Muscle layer of duodenum (tissue), 2 donors: ENCODE measurements around the gene ROPN1L.

Source experiments
- H3K27ac ChIP-seq: one replicate; pipeline ENCODE4 v1.7.0; 2013; ENCODE audit warnings: mild to moderate bottlenecking, low read length
- H3K27me3 ChIP-seq: one replicate; pipeline ENCODE4 v1.7.0; 2013; ENCODE audit warnings: low read depth, mild to moderate bottlenecking, control low read depth, low read length
- H3K36me3 ChIP-seq, 2 donors: one replicate each; pipeline ENCODE4 v1.7.0; 2013; ENCODE audit warnings: low read length in 2 of 2, control low read depth in 1 of 2, mild to moderate bottlenecking in 1 of 2; ENCODE audit not compliant: insufficient read depth in 2 of 2, control insufficient read depth in 1 of 2
- H3K4me1 ChIP-seq, 2 donors: one replicate each; pipeline ENCODE4 v1.7.0; 2013; ENCODE audit warnings: low read length in 2 of 2, mild to moderate bottlenecking in 2 of 2, control low read depth in 1 of 2, moderate library complexity in 1 of 2; ENCODE audit not compliant: insufficient read depth in 2 of 2, control insufficient read depth in 1 of 2
- H3K4me3 ChIP-seq, 2 donors: one replicate each; pipeline ENCODE4 v1.7.0; 2013; ENCODE audit warnings: low read length in 2 of 2, low read depth in 1 of 2, mild to moderate bottlenecking in 1 of 2
- H3K9me3 ChIP-seq, 2 donors: one replicate each; pipeline ENCODE4 v1.7.0; 2013; ENCODE audit warnings: low read length in 2 of 2, control low read depth in 1 of 2, mild to moderate bottlenecking in 1 of 2; ENCODE audit not compliant: control insufficient read depth in 1 of 2
- donor health status: healthy.

The ROPN1L gene

DNA sequence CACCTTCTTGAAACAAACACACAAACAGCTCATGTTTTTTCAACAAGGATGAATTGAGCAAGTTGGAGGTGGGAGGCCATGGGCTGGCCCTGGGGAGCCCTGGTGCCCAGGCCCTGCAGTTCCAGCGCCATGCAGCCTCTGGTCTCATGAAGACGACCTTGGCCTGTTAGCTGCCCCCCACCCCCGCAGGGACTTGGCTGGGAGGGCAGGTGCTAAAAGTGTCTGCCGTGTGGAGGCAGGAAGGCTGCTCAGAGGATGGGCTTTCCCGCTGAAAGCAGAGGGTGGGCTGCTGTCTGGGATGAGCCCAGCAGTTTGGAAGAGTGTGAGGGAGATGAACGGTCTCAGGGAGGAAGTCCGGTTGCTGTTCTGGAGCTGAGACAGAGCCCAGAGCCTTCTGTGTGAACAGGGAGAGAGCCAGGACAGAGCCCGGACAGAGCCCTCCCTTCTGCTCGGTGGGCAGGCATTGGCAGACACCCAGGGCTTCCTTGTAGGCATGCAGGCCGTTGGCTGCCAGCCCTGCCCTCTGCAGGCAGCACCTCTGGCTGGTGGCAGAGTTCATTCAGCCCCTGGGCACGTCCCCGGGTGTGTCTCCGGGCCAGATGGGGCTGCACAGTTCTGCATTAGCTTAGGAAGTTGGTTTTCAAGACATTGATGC, 18.7 kb downstream of the ROPN1L start:
- no peaks in the 10 kb centered on the region for H3K9me3 ChIP-seq
- H3K27ac ChIP-seq, result no peak overlapping the region
- H3K4me3 ChIP-seq, result no peak overlapping the region
- no peaks in the 10 kb centered on the region for H3K36me3 ChIP-seq
- H3K27me3 ChIP-seq, result no peaks in the 10 kb centered on the region
- no peaks in the 10 kb centered on the region for H3K4me1 ChIP-seq

GRCh38 chr5:10461041-10461440, 19.4 kb downstream of the ROPN1L start:
- H3K36me3 ChIP-seq, result no peaks in the 10 kb centered on the region
- H3K27me3 ChIP-seq, result no peaks in the 10 kb centered on the region
- no peaks in the 10 kb centered on the region for H3K4me1 ChIP-seq
- H3K9me3 ChIP-seq, result no peaks in the 10 kb centered on the region
- H3K27ac ChIP-seq, result no peak overlapping the region
- no peak overlapping the region for H3K4me3 ChIP-seq

DNA sequence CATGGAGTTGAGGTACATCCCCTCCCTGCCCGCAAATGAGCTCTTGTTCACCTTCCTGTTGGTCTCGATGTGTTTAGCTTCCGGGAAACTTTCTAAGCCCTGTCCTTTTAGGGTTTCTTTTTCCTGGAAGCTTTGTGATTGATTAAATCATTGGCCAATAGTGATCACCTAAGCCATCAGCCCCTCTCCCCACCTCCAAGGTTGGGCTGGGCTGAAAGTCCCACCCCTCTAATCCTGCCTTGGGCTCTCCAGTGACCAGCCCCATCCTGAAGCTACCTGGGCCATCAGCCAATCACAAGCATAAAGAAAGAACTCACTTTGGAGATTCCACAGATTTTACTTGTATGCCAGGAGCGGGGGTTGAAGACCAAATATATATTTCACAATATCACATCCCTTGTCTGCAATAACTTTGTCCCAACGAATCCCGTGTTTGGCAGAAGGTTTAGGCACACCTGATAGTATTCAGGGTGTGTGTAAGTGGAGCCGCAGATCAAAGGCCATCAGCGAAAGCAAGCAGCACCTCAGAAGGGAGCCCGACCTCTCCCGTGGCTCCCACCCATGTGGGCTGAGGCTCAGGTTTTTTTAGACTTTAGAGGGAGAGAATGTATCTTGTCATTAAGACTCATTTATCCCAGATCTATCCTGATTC, 20.4 kb downstream of the ROPN1L start:
- Histone ChIP-seq H3K36me3 (no peaks in the 10 kb centered on the region), H3K4me1 (no peaks in the 10 kb centered on the region), H3K27ac (no peak overlapping the region), H3K27me3 (no peaks in the 10 kb centered on the region), H3K9me3 (no peaks in the 10 kb centered on the region), H3K4me3 (no peak overlapping the region)

- H3K4me3 ChIP-seq, result no peak overlapping the region
- no peaks in the 10 kb centered on the region for H3K9me3 ChIP-seq
- no peaks in the 10 kb centered on the region for H3K27me3 ChIP-seq
- no peaks in the 10 kb centered on the region for H3K36me3 ChIP-seq
- no peak overlapping the region for H3K27ac ChIP-seq
- H3K4me1 ChIP-seq, result no peaks in the 10 kb centered on the region
These were observed 21.9 kb downstream of the ROPN1L start for GRCh38 chr5:10463566-10463965.

DNA sequence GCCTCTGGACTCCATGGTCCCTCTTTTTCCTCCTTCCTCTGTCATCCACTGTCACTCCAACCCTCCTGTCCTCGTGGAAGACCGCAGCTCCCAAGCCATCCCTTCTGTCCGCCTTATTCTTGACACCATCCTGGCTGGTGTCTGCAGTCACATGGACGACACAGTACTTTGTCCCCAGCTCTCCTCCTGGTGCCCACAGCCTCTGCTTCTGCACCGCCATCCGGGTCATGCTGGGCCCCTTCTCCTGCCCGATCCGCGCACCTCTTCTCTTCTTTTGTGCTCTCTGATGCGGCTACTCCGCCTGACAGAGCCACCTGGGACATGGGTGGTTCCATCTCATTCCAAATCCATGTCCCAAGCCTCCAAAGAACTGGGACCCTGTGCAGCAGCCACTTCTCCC, 22.5 kb downstream of the ROPN1L start:
- Histone ChIP-seq H3K4me3 (no peak overlapping the region), H3K27ac (no peak overlapping the region), H3K4me1 (no peaks in the 10 kb centered on the region), H3K9me3 (no peaks in the 10 kb centered on the region), H3K36me3 (no peaks in the 10 kb centered on the region), H3K27me3 (no peaks in the 10 kb centered on the region)

- H3K4me3 ChIP-seq, result no peak overlapping the region
These were observed 24.0 kb downstream of the ROPN1L start for GRCh38 chr5:10465726-10466125.

DNA sequence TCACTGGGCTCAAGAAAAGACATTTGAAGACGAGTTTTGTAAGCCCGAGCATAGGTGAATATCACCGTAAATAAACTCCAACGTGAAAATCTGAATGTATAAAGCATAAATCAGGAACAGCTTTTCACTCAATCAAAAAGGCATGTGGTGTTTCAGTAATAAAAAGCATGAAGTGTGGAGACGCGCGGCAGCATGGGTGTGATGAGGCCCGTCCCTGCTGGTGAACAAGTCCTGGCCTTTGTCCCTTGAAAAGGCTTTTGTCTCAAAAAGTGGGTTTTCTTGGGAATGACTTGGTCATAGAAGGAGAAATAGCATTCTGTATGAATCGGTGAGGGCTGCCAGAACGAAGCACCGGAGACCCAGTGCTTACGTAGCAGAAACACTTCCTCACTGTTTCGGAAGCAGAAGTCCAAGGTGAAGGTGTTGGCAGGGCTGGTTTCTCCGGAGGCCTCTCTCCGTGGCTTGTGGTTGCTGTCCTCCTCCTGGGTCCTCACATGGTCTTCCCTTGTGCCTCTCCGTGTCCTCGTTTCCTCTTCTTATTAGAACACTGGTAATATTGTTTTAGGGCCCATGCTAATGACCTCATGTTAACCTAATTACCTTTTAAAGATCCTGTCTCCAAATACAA, 24.9 kb downstream of the ROPN1L start:
- H3K27ac ChIP-seq, result no peak overlapping the region
- no peak overlapping the region for H3K4me3 ChIP-seq
- H3K36me3 ChIP-seq, result no peaks in the 10 kb centered on the region
- H3K9me3 ChIP-seq, result no peaks in the 10 kb centered on the region
- H3K4me1 ChIP-seq, result no peaks in the 10 kb centered on the region
- no peaks in the 10 kb centered on the region for H3K27me3 ChIP-seq

More at GRCh38 chr5:10465726-10466125, 24.0 kb downstream of the ROPN1L start:
- H3K27me3 ChIP-seq, result no peaks in the 10 kb centered on the region
- no peaks in the 10 kb centered on the region for H3K36me3 ChIP-seq
- no peak overlapping the region for H3K27ac ChIP-seq
- H3K4me1 ChIP-seq, result no peaks in the 10 kb centered on the region
- H3K9me3 ChIP-seq, result no peaks in the 10 kb centered on the region

DNA sequence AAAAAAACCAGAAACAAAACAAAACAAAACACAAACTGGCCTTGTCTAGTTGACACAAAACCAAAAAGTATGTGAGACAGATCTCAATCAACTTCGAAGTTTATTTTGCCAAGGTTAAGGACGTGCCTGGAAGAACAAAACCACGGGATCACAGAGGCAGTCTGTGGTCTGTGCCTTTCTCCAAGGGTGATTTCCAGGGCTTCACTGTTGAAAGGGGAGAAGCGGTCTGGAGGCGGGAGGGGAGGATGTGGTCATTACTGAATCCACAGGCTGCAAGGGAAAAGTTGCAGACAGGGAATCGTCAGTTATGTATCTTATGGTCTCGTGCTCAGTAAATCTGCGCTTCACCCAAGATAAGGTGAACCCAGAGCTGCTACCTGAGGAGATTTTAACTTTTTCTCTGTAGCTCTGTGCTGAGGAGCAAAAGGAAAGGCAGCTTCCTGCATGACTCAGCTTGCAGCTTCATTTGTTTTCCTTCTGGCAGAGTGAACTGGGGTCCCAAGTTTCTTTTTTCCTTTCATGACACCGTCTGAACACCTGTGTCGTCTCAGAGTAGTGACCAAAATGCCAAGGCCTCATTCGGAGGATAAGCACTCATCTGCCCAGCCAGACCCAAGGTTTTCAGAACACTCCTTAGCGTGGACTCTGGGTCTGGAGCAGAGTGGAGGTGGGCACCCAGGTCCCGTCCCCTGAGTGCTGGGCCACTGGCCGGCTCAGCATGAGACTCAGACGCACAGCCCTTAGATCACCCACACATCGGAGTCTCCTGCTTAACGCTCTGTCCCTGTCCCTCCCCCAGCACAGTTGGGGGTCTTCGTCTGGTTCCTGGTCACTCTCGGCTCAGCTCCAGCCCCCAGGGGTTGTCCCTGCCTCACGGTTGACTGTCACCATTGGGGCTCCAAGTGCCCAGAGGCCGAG, 25.9 kb downstream of the ROPN1L start:
- no peak overlapping the region for H3K4me3 ChIP-seq
- H3K27ac ChIP-seq, result no peak overlapping the region
- H3K4me1 ChIP-seq, result no peaks in the 10 kb centered on the region
- no peaks in the 10 kb centered on the region for H3K27me3 ChIP-seq
- H3K36me3 ChIP-seq, result no peaks in the 10 kb centered on the region
- H3K9me3 ChIP-seq, result no peaks in the 10 kb centered on the region

DNA sequence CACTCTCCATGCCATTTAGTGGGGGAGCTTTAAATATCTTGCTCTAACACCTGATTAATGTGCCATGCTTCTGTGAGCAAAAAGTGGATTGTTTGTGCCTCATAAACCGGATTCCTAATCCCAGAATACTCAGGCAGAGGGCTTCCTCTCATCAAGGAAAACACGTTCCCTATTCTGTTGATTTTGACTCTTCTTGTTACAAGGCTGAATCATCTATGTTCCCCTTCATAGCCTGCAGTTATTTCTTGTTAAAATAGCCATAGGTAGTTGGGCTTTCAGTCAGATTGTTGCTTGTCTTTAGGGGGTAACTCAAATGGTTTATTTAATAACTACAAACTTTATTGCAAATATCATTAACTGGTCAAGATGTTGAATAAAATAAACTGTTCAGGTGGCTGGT, 26.6 kb downstream of the ROPN1L start:
- H3K9me3 ChIP-seq, result no peaks in the 10 kb centered on the region
- H3K4me1 ChIP-seq, result no peaks in the 10 kb centered on the region
- H3K27me3 ChIP-seq, result no peaks in the 10 kb centered on the region
- no peak overlapping the region for H3K27ac ChIP-seq
- no peaks in the 10 kb centered on the region for H3K36me3 ChIP-seq
- no peak overlapping the region for H3K4me3 ChIP-seq

- Histone ChIP-seq H3K4me3 (no peak overlapping the region), H3K27ac (no peak overlapping the region), H3K36me3 (no peaks in the 10 kb centered on the region), H3K27me3 (no peaks in the 10 kb centered on the region), H3K9me3 (peaks cover 0 to 4% of the 10 kb centered on the region in 2 donors), H3K4me1 (no peaks in the 10 kb centered on the region)
These were observed 27.8 kb downstream of the ROPN1L start for GRCh38 chr5:10469253-10470050.
